Measurements from ENCODE around the gene PIGZ.

The PIGZ gene

GRCh38 chr3:196979545-196979944 lies 10.9 kb upstream of the PIGZ start:
- no peak for TF ChIP-seq CTCF (IDR thresholded peaks at IDR 0.05; ENCODE audit: low read depth, low read length)
- no peaks in the 10 kb centered on the region for H3K9me3 ChIP-seq (ENCODE audit: severe bottlenecking)
- no peak for DNase-seq
- no peaks in the 10 kb centered on the region for H3K36me3 ChIP-seq
- H3K4me3 ChIP-seq (ENCODE audit: low read depth, low read length) = no peak overlapping the region
- no peaks in the 10 kb centered on the region for H3K27me3 ChIP-seq (ENCODE audit: insufficient read depth, low read depth, severe bottlenecking)
- no peak overlapping the region for H3K27ac ChIP-seq

DNA sequence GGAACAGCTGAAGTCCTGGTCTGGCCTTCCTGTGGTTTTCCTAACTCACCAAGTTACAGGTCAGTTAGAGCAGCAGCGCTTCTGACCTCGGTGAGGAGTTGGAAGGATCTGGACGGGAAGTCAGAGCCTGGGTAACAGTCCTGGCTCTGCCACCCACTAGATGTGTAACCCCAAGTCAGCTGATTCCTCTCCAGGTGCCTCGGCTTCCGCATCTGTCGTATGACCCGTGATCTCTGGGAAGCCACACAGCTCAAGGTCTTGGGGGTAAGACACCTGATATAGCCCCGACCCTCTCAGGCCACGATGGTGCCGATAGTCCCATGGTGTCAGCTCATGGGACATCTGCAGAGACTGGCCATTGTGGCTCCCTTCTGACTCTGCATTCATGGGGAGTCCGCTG lies 8.3 kb upstream of the PIGZ start:
- Histone ChIP-seq H3K27ac (no peak overlapping the region), H3K36me3 (no peaks in the 10 kb centered on the region), H3K4me3 (ENCODE audit: low read depth, low read length) (no peak overlapping the region), H3K9me3 (ENCODE audit: severe bottlenecking) (no peaks in the 10 kb centered on the region), H3K27me3 (ENCODE audit: insufficient read depth, low read depth, severe bottlenecking) (no peaks in the 10 kb centered on the region)
- no peak for TF ChIP-seq CTCF (IDR thresholded peaks at IDR 0.05; ENCODE audit: low read depth, low read length)
- DNase-seq = no peak

GRCh38 chr3:196975349-196975748 lies 6.7 kb upstream of the PIGZ start:
- Histone ChIP-seq H3K27me3 (ENCODE audit: insufficient read depth, low read depth, severe bottlenecking) (no peaks in the 10 kb centered on the region), H3K4me3 (ENCODE audit: low read depth, low read length) (no peak overlapping the region), H3K9me3 (ENCODE audit: severe bottlenecking) (no peaks in the 10 kb centered on the region), H3K36me3 (no peaks in the 10 kb centered on the region), H3K27ac (no peak overlapping the region)
- TF ChIP-seq CTCF (IDR thresholded peaks at IDR 0.05; ENCODE audit: low read depth, low read length) = no peak
- no peak for DNase-seq

DNA sequence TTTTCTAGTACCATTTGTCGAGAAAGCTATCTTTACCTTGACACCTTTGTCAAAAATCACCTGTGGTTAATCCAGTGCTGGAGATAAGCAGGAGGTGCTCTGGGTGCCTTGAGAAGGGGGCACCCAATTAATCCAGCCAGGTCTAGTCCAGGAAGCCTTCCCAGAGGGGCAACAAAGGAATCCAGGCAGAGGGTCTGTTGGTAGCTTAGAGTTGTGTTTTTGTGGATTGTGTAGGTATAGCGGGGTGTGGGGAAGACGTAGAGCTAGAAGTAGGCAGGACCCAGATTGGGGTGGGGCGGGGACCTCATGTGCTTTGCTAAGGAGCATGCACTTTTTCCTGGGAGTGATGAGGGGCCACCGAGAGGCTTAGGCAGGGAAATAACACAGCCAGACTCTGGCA lies 6.0 kb upstream of the PIGZ start:
- H3K9me3 ChIP-seq (ENCODE audit: severe bottlenecking) = no peaks in the 10 kb centered on the region
- H3K27ac ChIP-seq = no peak overlapping the region
- H3K27me3 ChIP-seq (ENCODE audit: insufficient read depth, low read depth, severe bottlenecking) = no peaks in the 10 kb centered on the region
- DNase-seq = no peak
- no peak overlapping the region for H3K4me3 ChIP-seq (ENCODE audit: low read depth, low read length)
- no peak for TF ChIP-seq CTCF (IDR thresholded peaks at IDR 0.05; ENCODE audit: low read depth, low read length)
- no peaks in the 10 kb centered on the region for H3K36me3 ChIP-seq

DNA sequence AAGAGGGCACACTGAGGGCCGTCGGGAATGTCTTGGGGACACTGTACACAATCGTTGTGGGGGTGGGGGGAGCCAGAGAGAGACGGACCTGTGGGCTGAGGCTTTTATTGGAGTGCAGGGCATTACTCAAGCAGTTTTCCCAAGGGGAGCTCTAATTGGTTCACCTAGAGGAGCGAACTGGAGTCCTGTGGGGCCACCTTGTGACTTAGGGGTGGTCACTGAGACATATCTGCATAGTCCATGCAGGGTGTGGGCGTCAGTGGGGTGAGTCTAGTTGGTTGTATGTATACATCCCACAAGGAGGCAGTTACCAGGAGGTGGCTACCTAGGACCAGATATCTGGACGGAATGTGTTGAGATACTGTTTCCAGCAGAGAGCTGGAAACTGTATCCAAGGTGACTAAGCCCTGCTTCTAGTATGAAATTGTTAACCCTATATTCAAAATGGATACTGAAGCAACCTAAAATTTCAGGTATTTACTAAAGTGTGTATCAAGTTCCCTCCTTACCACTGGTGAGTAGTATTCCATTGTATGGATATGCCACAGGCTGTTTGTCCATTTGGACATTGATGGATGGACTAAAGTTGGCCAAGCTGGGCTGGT lies 2.6 kb upstream of the PIGZ start:
- Histone ChIP-seq H3K4me3 (ENCODE audit: low read depth, low read length) (no peak overlapping the region), H3K27ac (no peak overlapping the region), H3K9me3 (ENCODE audit: severe bottlenecking) (no peaks in the 10 kb centered on the region), H3K36me3 (no peaks in the 10 kb centered on the region), H3K27me3 (ENCODE audit: insufficient read depth, low read depth, severe bottlenecking) (no peaks in the 10 kb centered on the region)
- DNase-seq = no peak
- no peak for TF ChIP-seq CTCF (IDR thresholded peaks at IDR 0.05; ENCODE audit: low read depth, low read length)

- Histone ChIP-seq H3K4me3 (ENCODE audit: low read depth, low read length) (no peak overlapping the region), H3K27ac (no peak overlapping the region), H3K27me3 (ENCODE audit: insufficient read depth, low read depth, severe bottlenecking) (no peaks in the 10 kb centered on the region), H3K9me3 (ENCODE audit: severe bottlenecking) (no peaks in the 10 kb centered on the region), H3K36me3 (no peaks in the 10 kb centered on the region)
- TF ChIP-seq CTCF (IDR thresholded peaks at IDR 0.05; ENCODE audit: low read depth, low read length) = no peak
- DNase-seq = no peak
Measured at GRCh38 chr3:196970547-196971093, 2.0 kb upstream of the PIGZ start.
